ENCODE data around the gene FAM222A.

The FAM222A gene

DNA sequence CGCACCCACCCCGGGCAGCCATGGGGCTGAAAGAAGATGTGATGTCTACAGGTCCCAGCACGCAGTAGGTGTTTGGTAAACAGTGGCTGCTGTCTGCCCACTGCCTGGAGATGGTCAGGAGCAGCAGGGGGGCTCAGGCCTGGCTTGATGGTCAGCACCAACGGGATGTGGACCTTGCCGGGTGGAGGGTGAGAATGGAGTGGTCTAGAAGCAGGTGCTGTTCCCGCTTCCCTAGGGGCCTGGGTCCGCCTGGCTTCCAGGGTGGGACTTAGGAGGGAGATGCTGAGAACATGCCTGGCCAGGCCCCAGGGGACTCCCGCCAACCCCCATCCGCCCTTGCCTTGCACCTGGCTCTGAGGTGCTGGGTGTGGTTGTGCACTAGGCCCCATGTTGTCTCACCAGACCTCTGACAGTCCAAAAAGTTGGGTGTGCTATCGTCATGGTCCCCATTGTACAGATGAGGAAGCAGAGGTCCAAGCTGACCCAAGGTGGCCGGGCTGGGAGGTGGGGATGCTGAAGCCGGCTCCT, 12.9 kb downstream of the FAM222A start:
- no peak for DNase-seq

- no peak for DNase-seq
Measured at GRCh38 chr12:109727039-109727723, 13.6 kb downstream of the FAM222A start.

- no peak for DNase-seq
Measured at GRCh38 chr12:109727746-109728726, 14.4 kb downstream of the FAM222A start.

- no peak for DNase-seq
Measured at GRCh38 chr12:109728921-109729320, 15.3 kb downstream of the FAM222A start.

- DNase-seq = no peak
Measured at GRCh38 chr12:109729371-109729781, 15.8 kb downstream of the FAM222A start.

GRCh38 chr12:109729801-109730200, 16.2 kb downstream of the FAM222A start:
- no peak for DNase-seq

GRCh38 chr12:109730306-109731145, 16.9 kb downstream of the FAM222A start:
- no peak for DNase-seq

DNA sequence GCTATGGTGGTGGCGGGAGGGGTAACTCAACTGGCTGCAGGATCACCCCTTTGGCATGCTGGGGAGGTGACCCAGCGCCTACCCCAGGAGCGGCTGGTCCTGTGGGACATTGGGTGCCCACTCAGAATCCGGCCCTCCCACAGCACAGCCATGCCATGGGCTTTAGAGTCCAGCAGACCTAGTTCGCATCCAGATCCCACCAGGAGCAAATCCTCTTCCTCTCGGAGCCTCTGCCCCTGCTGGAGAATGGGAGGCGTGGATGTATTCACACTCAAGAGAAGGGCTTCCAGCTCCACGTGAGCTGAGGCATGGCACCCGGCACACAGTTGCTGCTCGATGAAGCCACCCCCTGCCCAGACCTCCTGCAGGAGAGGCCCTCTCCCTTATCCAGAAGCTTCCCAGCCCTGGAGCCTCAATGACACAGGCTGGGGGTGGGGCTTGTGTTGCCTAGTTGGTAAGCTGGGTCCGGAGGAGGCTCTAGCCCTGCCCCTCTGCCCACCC, 17.7 kb downstream of the FAM222A start:
- DNase-seq = no peak

DNA sequence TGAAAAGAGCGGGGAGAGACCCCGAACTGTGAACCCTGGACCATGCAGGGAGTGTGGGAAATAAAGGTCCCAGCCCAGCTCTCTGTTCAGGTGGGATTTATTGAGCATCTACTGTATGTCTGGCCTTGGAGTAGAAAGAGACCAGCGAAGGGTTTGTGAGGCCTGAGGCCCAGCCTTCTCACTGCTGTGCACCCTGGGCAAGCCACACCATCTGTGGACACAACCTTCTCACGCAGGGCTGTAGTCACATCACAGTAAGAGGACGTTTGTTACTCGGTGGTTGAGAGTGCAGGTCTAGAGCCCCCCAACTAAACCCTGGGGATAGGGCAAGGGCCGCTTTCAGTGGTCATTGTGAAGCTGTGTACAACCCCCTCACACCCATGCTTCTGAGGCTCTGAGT, 18.2 kb downstream of the FAM222A start:
- DNase-seq = no peak

DNA sequence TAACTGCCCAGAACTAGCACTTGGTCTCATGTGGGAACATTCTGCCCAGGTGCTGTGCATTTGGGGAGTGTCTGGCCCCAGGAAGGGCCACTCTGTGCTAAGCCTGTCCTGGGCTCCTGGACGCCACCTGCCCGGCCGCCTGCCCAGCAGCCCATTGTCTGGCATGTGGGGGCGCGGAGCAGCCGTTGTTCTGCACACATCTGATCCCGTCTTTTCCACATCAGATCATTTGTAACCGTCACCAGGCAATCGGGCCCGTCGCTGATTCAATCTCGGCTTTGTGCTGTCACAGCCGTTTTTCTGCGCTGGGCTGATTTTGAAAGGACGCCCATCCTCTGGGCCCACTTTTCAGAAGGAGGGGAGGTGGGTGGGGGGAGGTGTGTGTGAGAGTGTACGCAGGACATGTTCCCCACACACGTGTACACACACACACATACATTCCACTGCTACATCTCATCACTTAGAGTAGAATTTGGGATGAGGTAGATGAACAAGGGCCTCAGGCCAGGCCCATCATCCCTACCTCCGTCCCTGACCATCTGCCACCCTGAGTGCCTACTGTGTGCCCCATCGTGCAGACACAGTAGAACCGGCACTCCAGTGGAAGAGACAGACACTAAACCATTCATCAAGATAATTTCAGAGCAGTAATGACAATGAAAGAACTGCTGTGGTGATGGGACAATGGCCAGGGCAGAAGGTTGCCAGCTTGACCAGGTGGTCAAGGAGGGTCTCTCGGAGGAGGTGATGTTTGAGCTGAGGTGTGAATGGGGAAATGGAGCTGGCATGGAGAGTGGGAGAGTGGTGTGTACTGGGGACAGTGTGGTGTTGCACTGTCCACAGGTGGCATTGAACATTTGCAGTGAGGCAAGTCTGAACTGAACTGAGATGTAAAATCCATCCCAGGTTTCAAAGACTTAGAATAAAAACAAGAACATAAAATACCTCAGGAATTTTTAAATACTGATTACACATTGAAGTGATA, 19.0 kb downstream of the FAM222A start:
- no peak for DNase-seq

GRCh38 chr12:109734219-109735000, 20.8 kb downstream of the FAM222A start:
- DNase-seq = no peak

GRCh38 chr12:109735051-109735521, 21.5 kb downstream of the FAM222A start:
- no peak for DNase-seq

DNA sequence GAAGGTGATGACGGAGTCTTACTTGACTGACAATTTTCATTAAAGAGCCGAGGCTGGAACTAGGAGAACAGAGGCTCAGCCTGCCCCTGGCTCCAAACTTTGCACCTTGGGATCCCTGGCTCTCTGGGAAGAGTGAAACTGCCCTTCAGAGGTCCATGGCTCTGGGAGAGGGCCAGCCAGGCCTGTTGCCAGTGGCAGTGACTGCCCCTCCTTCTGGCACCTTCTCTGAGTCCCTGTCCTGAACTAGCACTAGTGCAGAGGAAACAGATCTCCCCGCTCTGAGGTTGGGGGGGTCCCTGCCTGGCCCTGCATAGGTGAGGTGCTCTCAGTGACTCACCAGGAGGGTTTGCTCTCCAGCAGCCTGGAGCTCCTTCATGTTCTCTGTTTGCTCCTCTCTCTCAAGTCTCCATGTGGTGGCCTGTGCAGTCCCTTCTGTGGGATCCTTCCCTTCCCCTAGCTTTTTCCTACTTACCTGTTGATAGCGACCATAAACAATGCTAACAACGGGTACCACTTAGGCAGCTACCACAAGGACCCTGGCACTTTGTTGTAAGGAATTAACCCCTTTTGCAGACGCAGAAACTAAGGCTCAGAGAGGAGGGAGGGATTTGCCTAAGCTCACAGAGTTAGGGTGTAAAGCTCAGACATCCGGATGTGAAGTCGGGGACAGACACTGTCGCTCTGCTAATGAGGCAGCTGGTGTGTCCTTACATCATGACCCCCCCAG, 22.4 kb downstream of the FAM222A start:
- no peak for DNase-seq

DNA sequence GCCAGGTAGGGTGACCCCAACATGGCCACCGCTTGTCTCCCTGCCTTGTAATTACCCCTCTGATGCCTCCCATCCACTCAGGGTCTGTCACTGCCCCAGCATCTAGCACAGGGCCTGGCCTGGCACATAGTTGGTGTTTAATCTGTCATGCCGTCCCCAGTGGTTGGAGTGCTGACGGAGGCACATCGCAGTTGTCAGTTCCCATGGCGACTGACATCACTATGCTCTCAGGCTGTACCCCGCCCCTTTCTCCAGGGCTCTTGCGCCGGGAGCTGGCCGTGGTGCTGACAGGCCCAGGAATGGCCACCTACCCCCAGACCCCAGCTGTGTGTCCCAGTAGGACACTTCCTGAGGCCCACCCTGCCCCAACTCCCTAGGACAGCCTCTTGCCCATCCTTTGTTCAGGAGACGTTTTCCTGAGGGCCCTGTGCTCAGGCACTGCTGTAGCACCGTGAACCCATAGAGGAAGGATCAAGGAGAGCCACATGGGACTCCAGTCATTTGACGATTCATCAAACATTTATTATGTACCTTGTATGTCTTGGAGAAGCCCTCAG, 23.0 kb downstream of the FAM222A start:
- no peak for DNase-seq

DNA sequence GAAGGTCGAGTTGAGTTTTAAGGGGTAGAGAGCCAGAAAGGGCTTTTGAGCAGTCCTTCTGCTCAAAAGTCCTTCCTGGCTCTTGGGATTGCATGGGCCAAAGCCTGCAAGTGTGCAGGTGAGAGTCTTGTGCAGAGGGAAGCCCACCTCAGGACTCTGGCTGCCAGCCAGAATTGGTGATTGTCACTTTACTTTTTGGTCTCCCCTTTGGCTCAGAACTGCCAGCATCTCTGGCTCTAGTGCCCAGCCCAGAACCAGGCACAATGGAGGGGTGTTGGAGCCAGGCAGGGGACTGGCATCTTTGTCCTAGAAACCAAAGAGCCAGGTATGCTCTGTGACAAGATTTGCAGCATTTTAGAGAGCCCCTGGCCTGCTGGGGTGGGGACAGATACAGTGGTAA, 23.5 kb downstream of the FAM222A start:
- DNase-seq = no peak

DNA sequence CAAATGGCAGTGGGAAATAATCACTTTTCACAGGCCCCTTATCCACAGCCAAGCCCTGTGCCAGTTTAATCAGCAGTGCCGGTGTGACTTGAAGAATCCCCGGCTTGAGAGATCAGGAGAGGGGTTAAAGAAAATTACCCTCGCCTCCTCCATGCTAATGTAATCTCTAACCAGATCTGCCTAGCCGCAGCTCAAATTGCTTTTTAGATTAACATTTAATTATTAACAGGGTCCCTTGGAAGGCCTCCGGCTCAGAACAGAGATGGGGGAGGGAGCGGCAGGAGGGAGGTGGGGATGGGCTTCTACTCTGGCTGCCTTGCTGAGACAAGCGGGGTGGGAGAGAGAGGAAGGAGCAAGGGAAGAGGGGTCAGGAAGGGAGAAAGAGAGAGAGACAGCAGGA, 24.0 kb downstream of the FAM222A start:
- DNase-seq = no peak

DNA sequence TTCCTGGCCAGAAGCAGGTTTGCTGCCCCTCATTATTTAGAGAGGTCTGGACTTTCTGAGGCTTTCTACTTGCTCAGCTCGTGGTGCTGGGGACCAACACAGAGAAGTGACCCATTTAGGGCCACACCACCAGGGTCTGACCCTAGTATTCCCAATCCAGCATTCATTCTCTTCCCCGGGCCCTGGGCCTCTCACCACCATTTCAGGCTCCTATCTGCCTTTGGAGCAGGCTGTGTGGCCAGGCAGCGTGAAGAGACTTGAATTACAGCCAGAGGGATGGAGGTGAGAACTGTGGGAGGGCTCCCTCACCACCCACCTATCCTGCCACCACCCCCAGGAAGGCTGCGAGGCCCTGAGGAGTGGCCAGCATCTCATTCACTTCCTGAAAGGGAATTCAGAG, 24.6 kb downstream of the FAM222A start:
- no peak for DNase-seq

- no peak for DNase-seq
Measured at GRCh38 chr12:109738878-109739665, 25.4 kb downstream of the FAM222A start.

Measured in 8988T (cell line).